HG02588 (cell line): ENCODE data around the gene ZDHHC4.
"Not testable (repeated sequence)": the region's sequence is repeated elsewhere in the genome, so short reads cannot be mapped to it uniquely, and the experiment has no call there.

Experiments used
- ATAC-seq: cut with Tn5 transposase; IDR thresholded peaks from one replicate; pipeline ENCODE4 v1.9.1; 2021; ENCODE audit warnings: mild to moderate bottlenecking, moderate library complexity; ENCODE audit not compliant: unreplicated experiment

ZDHHC4 gene

GRCh38 chr7:6559896-6560295 is 17.4 kb upstream of the ZDHHC4 start:
- no peak for ATAC-seq

GRCh38 chr7:6562106-6562505 is 15.1 kb upstream of the ZDHHC4 start:
- ATAC-seq = no peak

- ATAC-seq = no peak
Observed at GRCh38 chr7:6563936-6564770, 13.1 kb upstream of the ZDHHC4 start.

GRCh38 chr7:6565655-6566054 is 11.6 kb upstream of the ZDHHC4 start:
- ATAC-seq = no peak

- ATAC-seq = no peak
Observed at GRCh38 chr7:6567886-6568285, 9.4 kb upstream of the ZDHHC4 start.

GRCh38 chr7:6571160-6571779 is 6.0 kb upstream of the ZDHHC4 start:
- no peak for ATAC-seq

GRCh38 chr7:6575281-6576023 is 1.8 kb upstream of the ZDHHC4 start:
- no peak for ATAC-seq

GRCh38 chr7:6576024-6576866 is 1.0 kb upstream of the ZDHHC4 start:
- no peak for ATAC-seq

- not testable (repeated sequence) for ATAC-seq
Observed at GRCh38 chr7:6576867-6577368, 336 bp upstream of the ZDHHC4 start.

GRCh38 chr7:6578114-6579084 is 1.1 kb downstream of the ZDHHC4 start:
- ATAC-seq = no peak

- ATAC-seq = no peak
Observed at GRCh38 chr7:6579446-6579845, 2.2 kb downstream of the ZDHHC4 start.

GRCh38 chr7:6585746-6586432 is 8.6 kb downstream of the ZDHHC4 start:
- not testable (repeated sequence) for ATAC-seq

- ATAC-seq = no peak
Observed at GRCh38 chr7:6588566-6588965, 11.3 kb downstream of the ZDHHC4 start.

GRCh38 chr7:6589151-6589828 is 12.0 kb downstream of the ZDHHC4 start:
- no peak for ATAC-seq

GRCh38 chr7:6589829-6590644 is 12.8 kb downstream of the ZDHHC4 start, which contains the start of gene INTS15:
TSS of gene INTS15 (plus strand) at chr7:6590021. CDS start at chr7:6590284, 263 bp downstream.
- peak; percentile 84 for ATAC-seq

GRCh38 chr7:6590645-6591110 is 13.4 kb downstream of the ZDHHC4 start:
- ATAC-seq = no peak

GRCh38 chr7:6600093-6600492 is 22.8 kb downstream of the ZDHHC4 start:
- no peak for ATAC-seq
